ENCODE results near the gene IKZF2.

The IKZF2 gene

DNA sequence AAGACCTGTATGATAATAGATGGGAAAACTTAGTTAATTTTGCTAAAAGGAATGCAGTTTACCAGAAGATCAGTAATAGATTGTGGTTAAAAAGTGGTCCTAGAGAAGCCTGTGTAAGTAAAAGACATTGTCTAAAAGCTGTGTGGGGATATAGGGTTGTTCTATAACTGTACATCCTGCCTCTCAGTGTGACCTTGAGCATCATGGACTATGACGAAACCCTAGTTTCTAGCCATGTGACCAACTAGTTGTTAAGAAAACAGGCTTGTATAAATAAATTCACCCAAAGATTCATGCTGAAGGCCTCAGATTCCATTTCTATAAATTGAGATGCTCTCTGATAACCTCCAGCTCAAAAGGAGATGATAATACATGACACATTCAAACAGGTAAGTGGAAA is 160.7 kb downstream of the IKZF2 start:
- DNase-seq (ENCODE audit: low read depth), result peak; percentile 16
- H3K4me3 ChIP-seq (ENCODE audit: low read depth, low read length), result no peak overlapping the region
- no peak for TF ChIP-seq POLR2A (IDR thresholded peaks at IDR 0.05; ENCODE audit: extremely low read depth, insufficient read length)
- no peak for TF ChIP-seq MAX (IDR thresholded peaks at IDR 0.05; ENCODE audit: low read depth, low read length)
- TF ChIP-seq MYC (IDR thresholded peaks at IDR 0.05; ENCODE audit: low read depth, low read length), result no peak
- TF ChIP-seq CTCF (IDR thresholded peaks at IDR 0.05; ENCODE audit: low read depth, low read length), result no peak

GRCh38 chr2:212987492-212987891 is 163.9 kb downstream of the IKZF2 start:
- DNase-seq (ENCODE audit: low read depth), result no peak
- no peak overlapping the region for H3K4me3 ChIP-seq (ENCODE audit: low read depth, low read length)
- TF ChIP-seq POLR2A (IDR thresholded peaks at IDR 0.05; ENCODE audit: extremely low read depth, insufficient read length), result no peak
- TF ChIP-seq MYC (IDR thresholded peaks at IDR 0.05; ENCODE audit: low read depth, low read length), result no peak
- no peak for TF ChIP-seq MAX (IDR thresholded peaks at IDR 0.05; ENCODE audit: low read depth, low read length)
- no peak for TF ChIP-seq CTCF (IDR thresholded peaks at IDR 0.05; ENCODE audit: low read depth, low read length)

- DNase-seq (ENCODE audit: low read depth), result no peak
- no peak overlapping the region for H3K4me3 ChIP-seq (ENCODE audit: low read depth, low read length)
Measured at GRCh38 chr2:212984129-212984528, 167.3 kb downstream of the IKZF2 start.

DNA sequence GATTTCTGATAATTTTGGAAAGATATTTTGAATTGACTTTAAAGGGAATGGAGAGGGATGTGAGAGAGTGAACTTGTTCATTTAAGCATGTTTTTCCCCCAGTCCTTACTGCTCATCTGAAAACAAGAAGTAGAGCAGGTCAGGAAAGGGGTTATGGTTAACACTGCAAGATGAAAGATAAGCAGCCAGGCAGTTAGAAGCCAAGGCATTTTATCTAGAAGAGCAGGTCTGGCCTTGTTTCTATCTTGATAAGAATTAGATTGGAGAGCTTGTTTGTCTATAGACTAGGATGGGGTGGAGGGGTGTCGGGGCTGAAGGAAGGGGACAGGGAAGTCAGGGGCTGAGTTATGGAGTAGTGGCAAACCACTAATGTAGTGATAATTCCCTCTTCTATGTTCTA is 171.6 kb downstream of the IKZF2 start:
- no peak overlapping the region for H3K4me3 ChIP-seq (ENCODE audit: low read depth, low read length)
- TF ChIP-seq POLR2A (IDR thresholded peaks at IDR 0.05; ENCODE audit: extremely low read depth, insufficient read length) (no peak), MYC (IDR thresholded peaks at IDR 0.05; ENCODE audit: low read depth, low read length) (no peak), CTCF (IDR thresholded peaks at IDR 0.05; ENCODE audit: low read depth, low read length) (no peak), MAX (IDR thresholded peaks at IDR 0.05; ENCODE audit: low read depth, low read length) (no peak)
- peak; percentile 69 for DNase-seq (ENCODE audit: low read depth)

More at GRCh38 chr2:212984129-212984528, 167.3 kb downstream of the IKZF2 start:
- TF ChIP-seq MAX (IDR thresholded peaks at IDR 0.05; ENCODE audit: low read depth, low read length), result no peak
- TF ChIP-seq POLR2A (IDR thresholded peaks at IDR 0.05; ENCODE audit: extremely low read depth, insufficient read length), result no peak
- TF ChIP-seq MYC (IDR thresholded peaks at IDR 0.05; ENCODE audit: low read depth, low read length), result no peak
- no peak for TF ChIP-seq CTCF (IDR thresholded peaks at IDR 0.05; ENCODE audit: low read depth, low read length)

- no peak overlapping the region for H3K4me3 ChIP-seq (ENCODE audit: low read depth, low read length)
- no peak for DNase-seq (ENCODE audit: low read depth)
- no peak for TF ChIP-seq POLR2A (IDR thresholded peaks at IDR 0.05; ENCODE audit: extremely low read depth, insufficient read length)
Measured at GRCh38 chr2:212979046-212979612, 172.3 kb downstream of the IKZF2 start.

- H3K4me3 ChIP-seq (ENCODE audit: low read depth, low read length), result no peak overlapping the region
- TF ChIP-seq MYC (IDR thresholded peaks at IDR 0.05; ENCODE audit: low read depth, low read length), result no peak
- TF ChIP-seq CTCF (IDR thresholded peaks at IDR 0.05; ENCODE audit: low read depth, low read length), result no peak
- TF ChIP-seq MAX (IDR thresholded peaks at IDR 0.05; ENCODE audit: low read depth, low read length), result no peak
- no peak for TF ChIP-seq POLR2A (IDR thresholded peaks at IDR 0.05; ENCODE audit: extremely low read depth, insufficient read length)
- no peak for DNase-seq (ENCODE audit: low read depth)
Measured at GRCh38 chr2:212977152-212977551, 174.3 kb downstream of the IKZF2 start.
